GM12878 (cell line): ENCODE measurements around the gene PUS7. TPM values are rescaled to one million over a fixed set of nuclear protein-coding genes. Genes with fewer than 3 reads are reported as not detected.

ENCODE experiments used
- ATAC-seq: fragments of 200-7000 bp; cut with Tn5 transposase; 3 replicates; pipeline ENCODE4 v1.9.1; 2020; ENCODE audit warnings: mild to moderate bottlenecking, moderate library complexity
- BruUV-seq: library from RNA; stranded (reverse); fragments of 400-500 nt; replicated peaks from 2 replicates; lab custom pipeline; 2021; lab: Mats Ljungman, UMichigan
- CTCF ChIA-PET: fragments of 300-600 bp; sonication (Branson Sonifier 250); formaldehyde crosslinking; extraction: SDS; loops from one replicate; lab custom pipeline; 2021; ENCODE audit warnings: inconsistent platforms; lab: Yijun Ruan, JAX
- POLR2A ChIA-PET: fragments of 350-600 bp; formaldehyde crosslinking; extraction: SDS; loops from one replicate; lab custom pipeline; 2021; ENCODE audit warnings: inconsistent platforms; lab: Charles Lee
- RAD21 ChIA-PET: fragments of 300-600 bp; sonication (Branson Sonifier 250); formaldehyde crosslinking; loops from one replicate; lab custom pipeline; 2023; ENCODE audit warnings: antibody characterized with exemption; ENCODE audit not compliant: unreplicated experiment; lab: Charles Lee
- SMC1A ChIA-PET: fragments of 300-600 bp; sonication (Branson Sonifier 250); formaldehyde crosslinking; loops from one replicate; lab custom pipeline; 2023; ENCODE audit not compliant: unreplicated experiment, uncharacterized antibody; lab: Charles Lee
- DNase-seq: peaks from one replicate; pipeline ENCODE4 v3.0.0-alpha.2; 2011; ENCODE audit warnings: low read depth, low spot score
- FAIRE-seq: peaks from 3 replicates; lab custom pipeline; 2011; peaks lifted over from hg19 to GRCh38; lab: Jason Lieb, UNC
- H2AFZ ChIP-seq: 2 replicates; pipeline ENCODE4 v1.6.0; 2011; ENCODE audit warnings: low read depth, low read length, control low read depth; ENCODE audit not compliant: control insufficient read depth
- H3K27ac ChIP-seq: 2 replicates; pipeline ENCODE4 v1.5.1; 2011; ENCODE audit warnings: control low read depth; ENCODE audit not compliant: control insufficient read depth, insufficient read depth
- H3K27me3 ChIP-seq, 2 experiments: replicated peaks in 1 of 2; 2 replicates each; pipeline versions ENCODE4 v1.6.0 to v1.6.1; 2011; ENCODE audit warnings: low read length in 1 of 2; ENCODE audit not compliant: control insufficient read depth in 2 of 2, insufficient read depth in 2 of 2
- H3K36me3 ChIP-seq, 2 experiments: 2 replicates each; pipeline ENCODE4 v1.5.1; 2011; ENCODE audit warnings: low read length in 1 of 2; ENCODE audit not compliant: control insufficient read depth in 2 of 2, insufficient read depth in 2 of 2
- H3K4me1 ChIP-seq: 2 replicates; pipeline ENCODE4 v1.6.1; 2011; ENCODE audit warnings: mild to moderate bottlenecking, low read length, moderate library complexity, mixed read lengths; ENCODE audit not compliant: control insufficient read depth, insufficient read depth
- H3K4me2 ChIP-seq: 2 replicates; pipeline ENCODE4 v1.6.0; 2011; ENCODE audit warnings: control low read depth; ENCODE audit not compliant: control insufficient read depth, insufficient read depth
- H3K4me3 ChIP-seq: fragments of 200-600 bp; sonication (generic); 2 replicates; pipeline ENCODE4 v1.5.1; 2016
- H3K79me2 ChIP-seq: 2 replicates; pipeline ENCODE4 v1.6.0; 2011; ENCODE audit warnings: low read length; ENCODE audit not compliant: control insufficient read depth, insufficient read depth
- H3K9ac ChIP-seq: 2 replicates; pipeline ENCODE4 v1.8.0; 2011; ENCODE audit warnings: low read length, control low read depth, mixed read lengths; ENCODE audit not compliant: control insufficient read depth, insufficient read depth
- H3K9me3 ChIP-seq: replicated peaks from 3 replicates; pipeline ENCODE4 v1.5.1; 2011; ENCODE audit warnings: mild to moderate bottlenecking, low read length; ENCODE audit not compliant: control insufficient read depth, insufficient read depth
- H4K20me1 ChIP-seq: 2 replicates; pipeline ENCODE4 v1.6.0; 2011; ENCODE audit not compliant: control insufficient read depth, insufficient read depth
- HDAC6 ChIP-seq: fragments of 200-600 bp; sonication (generic); IDR thresholded peaks from one replicate; pipeline ENCODE4 v1.8.0; 2017; ENCODE audit warnings: antibody characterized with exemption; ENCODE audit not compliant: unreplicated experiment
- IKZF1 ChIP-seq: fragments of 450-650 bp; conservative IDR thresholded peaks from 2 replicates; pipeline ENCODE4 v1.6.1; 2017; ENCODE audit warnings: antibody characterized with exemption, mild to moderate bottlenecking
- MXI1 ChIP-seq: fragments of 150-350 bp; IDR thresholded peaks from 2 replicates; pipeline ENCODE4 v1.6.1; 2011; ENCODE audit warnings: low read depth, mild to moderate bottlenecking, inconsistent platforms, low read length, improper control_type of control experiment
- MYC ChIP-seq: IDR thresholded peaks from 2 replicates; pipeline ENCODE4 v1.6.1; 2011; ENCODE audit warnings: mild to moderate bottlenecking, low read length, moderate library complexity, inconsistent platforms; ENCODE audit not compliant: insufficient read depth, insufficient replicate concordance, insufficient read length, severe bottlenecking
- STAT1 ChIP-seq: fragments of 450-650 bp; conservative IDR thresholded peaks from 2 replicates; pipeline ENCODE4 v1.6.1; 2014; ENCODE audit warnings: antibody characterized with exemption, mild to moderate bottlenecking
- WGBS: methylation state at CpG from one replicate; pipeline ENCODE4 v1.1.6; 2016; ENCODE audit warnings: low lambda C conversion rate; ENCODE audit not compliant: insufficient replicate concordance, insufficient coverage; ENCODE audit errors: missing lambda C conversion rate; 5-methylcytosine and 5-hydroxymethylcytosine counted together
- in situ Hi-C: fragments of 300-500 bp; cut with MboI; formaldehyde crosslinking; loops from 9 replicates; pipeline ENCODE4 v1.14.3; 2018; ENCODE audit warnings: mixed read lengths
- intact Hi-C: fragments of 100-400 bp; cut with micrococcal nuclease; formaldehyde crosslinking; loops from one replicate; pipeline ENCODE4 v1.14.2; 2022; ENCODE audit not compliant: unreplicated experiment
- polyA plus RNA-seq, 11 experiments: library from polyadenylated mRNA; depleted of rRNA in 4 of 11; unstranded in 6 of 11; stranded (reverse) in 5 of 11; fragments of >200 nt; fragmentation: Nextera tagmentation in 4 of 11; fragmentation: Illumina TruSeq in 1 of 11; extraction: Ambion mirVana in 4 of 11; extraction: Trizol in 1 of 11; gene quantifications; 1 replicate in 1 of 11; 2 replicates in 10 of 11; pipeline versions ENCODE4 v1.2.1 to v1.2.3, GENCODE V29; 2011 to 2016; ENCODE audit warnings: inconsistent platforms in 2 of 11, missing spikeins in 2 of 11, low read depth in 1 of 11
- total RNA-seq, 4 experiments: library from RNA; depleted of rRNA in 3 of 4; stranded (reverse); fragments of >200 nt in 3 of 4; fragmentation: Illumina TruSeq in 1 of 4; extraction: Trizol in 1 of 4; gene quantifications; 2 replicates each; pipeline versions ENCODE4 v1.2.1 to v1.2.3, GENCODE V29; 2013 to 2021
- TF ChIP-seq, protein P1 (sequence below): fragments of 450-650 bp; conservative IDR thresholded peaks from 2 replicates; pipeline ENCODE4 v1.6.1; 2017; ENCODE audit warnings: mild to moderate bottlenecking, moderate library complexity
- TF ChIP-seq, protein P2 (sequence below): IDR thresholded peaks from 2 replicates; pipeline ENCODE4 v1.6.1; 2011; ENCODE audit warnings: low read depth, low read length, improper control_type of control experiment, borderline replicate concordance
- TF ChIP-seq, protein P3 (sequence below): IDR thresholded peaks from 2 replicates; pipeline ENCODE4 v1.6.1; 2011; ENCODE audit warnings: borderline replicate concordance, low read depth, mild to moderate bottlenecking, moderate library complexity, mixed read lengths, low read length; ENCODE audit not compliant: insufficient read depth; ENCODE audit errors: extremely low read length
- TF ChIP-seq, protein P4 (sequence below): IDR thresholded peaks from 2 replicates; pipeline ENCODE4 v1.6.1; 2012; ENCODE audit warnings: low read length, inconsistent platforms
- TF ChIP-seq, protein P5 (sequence below): fragments of 450-650 bp; IDR thresholded peaks from 2 replicates; pipeline ENCODE4 v1.6.1; 2017; ENCODE audit warnings: mild to moderate bottlenecking, moderate library complexity

The PUS7 gene
- total and polyA plus RNA-seq, 10 of the 15 experiments (the other 5 are each of a cell fraction or from before 2014, with no cell fraction given): 5.6 to 28.5 (median 22.4) TPM

DNA sequence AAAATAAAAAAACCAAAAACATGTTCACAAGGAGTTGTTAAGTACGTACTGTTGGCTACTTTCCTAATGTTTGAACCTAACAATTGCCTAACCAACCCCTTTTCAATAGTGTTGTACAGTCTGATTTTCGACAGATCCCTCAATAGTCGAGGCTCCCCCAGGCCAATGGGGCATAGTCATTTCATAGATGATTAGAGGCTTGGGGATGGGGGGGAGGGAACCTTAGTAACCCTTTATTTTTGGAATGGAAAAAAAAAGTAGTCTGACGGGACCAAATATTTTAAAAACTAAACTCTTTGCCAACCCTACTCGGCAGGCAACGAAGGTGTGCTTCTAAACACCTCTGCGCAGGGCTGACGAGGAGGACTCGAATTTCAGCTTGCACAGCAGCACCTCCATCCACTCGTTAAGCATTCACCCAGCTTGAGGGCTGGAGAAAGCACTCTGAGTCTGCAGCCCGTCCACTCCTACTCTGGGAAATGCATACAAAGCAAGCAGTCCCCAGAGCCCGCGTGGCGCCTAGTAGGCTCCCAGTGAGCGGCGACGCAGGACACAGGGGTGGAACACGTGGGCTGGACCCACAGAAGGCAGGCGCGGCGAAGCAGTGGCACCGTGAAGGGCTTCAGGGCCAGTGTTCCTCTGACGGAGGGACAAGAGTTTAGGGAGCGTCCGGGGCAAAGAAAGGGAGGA, 899 bp downstream of the PUS7 start:
- peak; percentile 87 for FAIRE-seq
- WGBS: 15% methylated on average over 25 of the region's 25 CpGs
- CTCF ChIA-PET: interaction anchor here (1.5 kb wide), 1 partner anchor 10 kb away, joined by 4 read pairs; the partner anchor contains the start of gene RINT1
- TF ChIP-seq, protein P1, sequence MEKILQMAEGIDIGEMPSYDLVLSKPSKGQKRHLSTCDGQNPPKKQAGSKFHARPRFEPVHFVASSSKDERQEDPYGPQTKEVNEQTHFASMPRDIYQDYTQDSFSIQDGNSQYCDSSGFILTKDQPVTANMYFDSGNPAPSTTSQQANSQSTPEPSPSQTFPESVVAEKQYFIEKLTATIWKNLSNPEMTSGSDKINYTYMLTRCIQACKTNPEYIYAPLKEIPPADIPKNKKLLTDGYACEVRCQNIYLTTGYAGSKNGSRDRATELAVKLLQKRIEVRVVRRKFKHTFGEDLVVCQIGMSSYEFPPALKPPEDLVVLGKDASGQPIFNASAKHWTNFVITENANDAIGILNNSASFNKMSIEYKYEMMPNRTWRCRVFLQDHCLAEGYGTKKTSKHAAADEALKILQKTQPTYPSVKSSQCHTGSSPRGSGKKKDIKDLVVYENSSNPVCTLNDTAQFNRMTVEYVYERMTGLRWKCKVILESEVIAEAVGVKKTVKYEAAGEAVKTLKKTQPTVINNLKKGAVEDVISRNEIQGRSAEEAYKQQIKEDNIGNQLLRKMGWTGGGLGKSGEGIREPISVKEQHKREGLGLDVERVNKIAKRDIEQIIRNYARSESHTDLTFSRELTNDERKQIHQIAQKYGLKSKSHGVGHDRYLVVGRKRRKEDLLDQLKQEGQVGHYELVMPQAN: peak; percentile 11; the same call in 1 of the 2 replicates
- TF ChIP-seq IKZF1 (0 out of 2 replicates have a peak, but pooled peaks have one; percentile 41), MYC (peak; percentile 44), STAT1 (no peak), MXI1 (peak; percentile 89), HDAC6 (no peak)
- TF ChIP-seq, protein P2, sequence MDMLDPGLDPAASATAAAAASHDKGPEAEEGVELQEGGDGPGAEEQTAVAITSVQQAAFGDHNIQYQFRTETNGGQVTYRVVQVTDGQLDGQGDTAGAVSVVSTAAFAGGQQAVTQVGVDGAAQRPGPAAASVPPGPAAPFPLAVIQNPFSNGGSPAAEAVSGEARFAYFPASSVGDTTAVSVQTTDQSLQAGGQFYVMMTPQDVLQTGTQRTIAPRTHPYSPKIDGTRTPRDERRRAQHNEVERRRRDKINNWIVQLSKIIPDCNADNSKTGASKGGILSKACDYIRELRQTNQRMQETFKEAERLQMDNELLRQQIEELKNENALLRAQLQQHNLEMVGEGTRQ: no peak
- TF ChIP-seq, protein P3, sequence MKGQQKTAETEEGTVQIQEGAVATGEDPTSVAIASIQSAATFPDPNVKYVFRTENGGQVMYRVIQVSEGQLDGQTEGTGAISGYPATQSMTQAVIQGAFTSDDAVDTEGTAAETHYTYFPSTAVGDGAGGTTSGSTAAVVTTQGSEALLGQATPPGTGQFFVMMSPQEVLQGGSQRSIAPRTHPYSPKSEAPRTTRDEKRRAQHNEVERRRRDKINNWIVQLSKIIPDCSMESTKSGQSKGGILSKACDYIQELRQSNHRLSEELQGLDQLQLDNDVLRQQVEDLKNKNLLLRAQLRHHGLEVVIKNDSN: peak; percentile 65
- TF ChIP-seq, protein P4, sequence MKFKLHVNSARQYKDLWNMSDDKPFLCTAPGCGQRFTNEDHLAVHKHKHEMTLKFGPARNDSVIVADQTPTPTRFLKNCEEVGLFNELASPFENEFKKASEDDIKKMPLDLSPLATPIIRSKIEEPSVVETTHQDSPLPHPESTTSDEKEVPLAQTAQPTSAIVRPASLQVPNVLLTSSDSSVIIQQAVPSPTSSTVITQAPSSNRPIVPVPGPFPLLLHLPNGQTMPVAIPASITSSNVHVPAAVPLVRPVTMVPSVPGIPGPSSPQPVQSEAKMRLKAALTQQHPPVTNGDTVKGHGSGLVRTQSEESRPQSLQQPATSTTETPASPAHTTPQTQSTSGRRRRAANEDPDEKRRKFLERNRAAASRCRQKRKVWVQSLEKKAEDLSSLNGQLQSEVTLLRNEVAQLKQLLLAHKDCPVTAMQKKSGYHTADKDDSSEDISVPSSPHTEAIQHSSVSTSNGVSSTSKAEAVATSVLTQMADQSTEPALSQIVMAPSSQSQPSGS: no peak
- TF ChIP-seq, protein P5, sequence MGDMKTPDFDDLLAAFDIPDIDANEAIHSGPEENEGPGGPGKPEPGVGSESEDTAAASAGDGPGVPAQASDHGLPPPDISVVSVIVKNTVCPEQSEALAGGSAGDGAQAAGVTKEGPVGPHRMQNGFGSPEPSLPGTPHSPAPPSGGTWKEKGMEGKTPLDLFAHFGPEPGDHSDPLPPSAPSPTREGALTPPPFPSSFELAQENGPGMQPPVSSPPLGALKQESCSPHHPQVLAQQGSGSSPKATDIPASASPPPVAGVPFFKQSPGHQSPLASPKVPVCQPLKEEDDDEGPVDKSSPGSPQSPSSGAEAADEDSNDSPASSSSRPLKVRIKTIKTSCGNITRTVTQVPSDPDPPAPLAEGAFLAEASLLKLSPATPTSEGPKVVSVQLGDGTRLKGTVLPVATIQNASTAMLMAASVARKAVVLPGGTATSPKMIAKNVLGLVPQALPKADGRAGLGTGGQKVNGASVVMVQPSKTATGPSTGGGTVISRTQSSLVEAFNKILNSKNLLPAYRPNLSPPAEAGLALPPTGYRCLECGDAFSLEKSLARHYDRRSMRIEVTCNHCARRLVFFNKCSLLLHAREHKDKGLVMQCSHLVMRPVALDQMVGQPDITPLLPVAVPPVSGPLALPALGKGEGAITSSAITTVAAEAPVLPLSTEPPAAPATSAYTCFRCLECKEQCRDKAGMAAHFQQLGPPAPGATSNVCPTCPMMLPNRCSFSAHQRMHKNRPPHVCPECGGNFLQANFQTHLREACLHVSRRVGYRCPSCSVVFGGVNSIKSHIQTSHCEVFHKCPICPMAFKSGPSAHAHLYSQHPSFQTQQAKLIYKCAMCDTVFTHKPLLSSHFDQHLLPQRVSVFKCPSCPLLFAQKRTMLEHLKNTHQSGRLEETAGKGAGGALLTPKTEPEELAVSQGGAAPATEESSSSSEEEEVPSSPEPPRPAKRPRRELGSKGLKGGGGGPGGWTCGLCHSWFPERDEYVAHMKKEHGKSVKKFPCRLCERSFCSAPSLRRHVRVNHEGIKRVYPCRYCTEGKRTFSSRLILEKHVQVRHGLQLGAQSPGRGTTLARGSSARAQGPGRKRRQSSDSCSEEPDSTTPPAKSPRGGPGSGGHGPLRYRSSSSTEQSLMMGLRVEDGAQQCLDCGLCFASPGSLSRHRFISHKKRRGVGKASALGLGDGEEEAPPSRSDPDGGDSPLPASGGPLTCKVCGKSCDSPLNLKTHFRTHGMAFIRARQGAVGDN: peak; percentile 54; the same call in 1 of the 2 replicates

More for the DNA sequence above, 899 bp downstream of the PUS7 start:
- intact Hi-C loops (loop anchor here (10.0 kb wide), 1 partner anchor 866 kb away; no protein-coding TSS in a partner anchor), in situ Hi-C loops (no loop called here)
- Histone ChIP-seq H3K27me3 (no peaks in the 10 kb centered on the region; a peak in 1 of 4 replicates), H3K4me1 (peaks cover 7% of the 10 kb centered on the region; the same call in 1 of the 2 replicates), H3K4me3 (peak overlapping the region; percentile 94), H3K79me2 (peaks cover 25% of the 10 kb centered on the region), H3K27ac (peak overlapping the region; percentile 46), H2AFZ (peak overlapping the region; percentile 81), H3K9me3 (no peaks in the 10 kb centered on the region), H3K36me3 (no peaks in the 10 kb centered on the region; a peak in 1 of 4 replicates), H3K9ac (peak overlapping the region; percentile 39), H3K4me2 (peak overlapping the region; percentile 64), H4K20me1 (no peaks in the 10 kb centered on the region)
- ChIA-PET RAD21 (no interaction called here), SMC1A (no interaction called here), POLR2A (no interaction called here)
- no TSS peak for BruUV-seq
- ATAC-seq (peak; percentile 74), DNase-seq (no peak)
